GM04503 (cell line): ENCODE measurements around the gene GABRR2.

ENCODE experiments used
- DNase-seq: peaks from one replicate; pipeline ENCODE4 v3.0.0-alpha.2; 2012; ENCODE audit warnings: low read depth

Gene GABRR2

GRCh38 chr6:89290401-89291155, 24.5 kb downstream of the GABRR2 start:
- DNase-seq: no peak

- DNase-seq: no peak
Observed at GRCh38 chr6:89289710-89290109, 25.4 kb downstream of the GABRR2 start.

- DNase-seq: no peak
Observed at GRCh38 chr6:89287351-89288028, 27.6 kb downstream of the GABRR2 start.

- DNase-seq: no peak
Observed at GRCh38 chr6:89286516-89286915, 28.6 kb downstream of the GABRR2 start.

DNA sequence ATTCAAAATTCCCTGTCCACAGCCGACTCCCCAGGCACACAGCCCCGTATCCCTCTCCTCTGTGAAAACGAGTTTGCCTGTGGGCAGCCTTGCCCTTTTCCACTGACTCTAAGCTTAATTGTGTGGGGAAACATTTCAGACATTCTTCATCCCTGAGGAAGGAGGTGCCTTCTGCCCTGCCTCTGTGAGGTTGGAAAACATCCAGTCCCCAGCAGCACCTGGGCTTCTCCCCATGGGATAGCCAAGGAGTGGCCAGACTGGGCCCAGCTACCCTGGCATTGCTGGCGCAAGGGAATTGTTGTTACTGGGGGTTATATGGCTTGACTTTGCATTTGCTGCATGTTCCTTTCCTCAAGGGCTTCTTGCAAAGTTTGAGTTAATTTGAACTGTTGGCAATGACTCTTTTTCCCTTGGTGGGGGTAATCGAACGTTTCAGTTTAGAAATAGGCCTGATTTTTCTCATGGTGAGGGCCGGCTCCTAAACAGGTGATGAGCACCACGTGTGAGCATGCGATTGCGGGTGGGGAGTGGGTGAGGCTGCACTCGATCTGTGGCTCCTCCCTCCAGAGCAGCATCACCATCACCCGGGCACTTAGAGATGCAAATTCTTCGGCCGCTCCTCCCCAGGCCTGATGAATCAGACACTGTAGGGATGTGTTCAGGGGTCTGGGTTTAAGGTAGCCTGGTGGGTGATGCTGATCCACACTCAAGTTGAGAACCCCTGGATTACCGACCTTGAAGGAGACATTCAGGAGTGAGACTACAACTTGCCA, 29.9 kb downstream of the GABRR2 start:
- no peak for DNase-seq

- DNase-seq: no peak
Observed at GRCh38 chr6:89284081-89284480, 31.0 kb downstream of the GABRR2 start.

DNA sequence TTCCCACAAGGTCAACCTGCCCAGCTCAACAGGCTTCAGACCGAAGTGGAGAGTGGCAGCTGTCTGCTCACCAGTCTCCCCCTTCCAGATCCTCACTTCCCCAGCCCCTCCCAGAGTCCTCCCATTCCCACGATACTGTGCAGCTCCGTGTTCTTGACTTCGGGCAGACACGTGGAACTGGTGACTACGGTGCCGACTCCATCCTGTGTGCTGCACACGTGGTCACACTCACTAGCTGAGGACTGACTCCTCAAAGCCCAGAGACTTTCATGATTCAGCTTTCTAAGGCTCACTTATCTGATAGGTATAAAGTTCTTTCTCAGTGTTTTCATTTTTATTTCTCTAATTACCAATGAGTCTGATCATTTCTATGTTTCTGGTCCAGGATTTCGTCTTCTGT, 32.4 kb downstream of the GABRR2 start:
- no peak for DNase-seq

DNA sequence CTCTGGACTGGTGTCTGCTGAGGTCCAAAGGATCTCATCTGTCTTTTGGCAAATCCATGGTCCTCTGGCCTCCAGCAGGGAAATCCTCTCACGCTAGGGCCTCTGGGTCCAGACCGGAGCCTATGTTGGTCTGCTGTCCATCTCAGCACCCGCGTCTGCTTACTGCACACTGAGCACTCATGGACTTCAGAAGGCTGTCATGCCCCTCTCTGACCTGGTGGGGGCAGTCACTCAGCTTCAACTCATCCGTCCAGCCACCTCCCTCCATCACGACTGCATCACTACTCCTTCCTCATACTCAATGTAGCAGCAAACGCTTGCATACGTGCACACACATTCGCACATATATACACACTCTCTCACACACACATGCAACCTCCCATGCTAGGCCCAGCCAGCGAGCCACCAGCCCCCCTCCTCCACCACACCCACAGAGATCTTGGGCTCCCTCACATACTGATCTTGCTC, 33.3 kb downstream of the GABRR2 start:
- no peak for DNase-seq

DNA sequence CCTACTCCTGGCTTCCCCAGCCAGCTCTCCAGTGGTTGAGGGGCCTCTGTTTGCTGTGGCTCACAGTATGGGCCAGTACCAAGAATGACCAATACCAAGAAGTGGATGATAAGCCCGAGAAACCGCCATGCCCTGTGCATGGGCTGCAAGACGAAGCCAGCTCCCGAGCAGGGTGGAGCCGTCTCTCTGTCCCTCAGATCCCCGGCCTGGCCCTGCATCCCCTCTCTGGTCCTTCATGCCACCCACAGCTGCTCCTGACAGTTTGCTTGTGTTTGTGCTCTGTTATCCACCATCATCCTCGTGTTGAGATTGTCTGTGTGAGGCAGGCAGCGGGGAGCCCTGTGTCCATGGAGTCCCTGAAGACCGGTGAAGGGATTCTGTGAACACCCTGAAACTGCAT, 36.1 kb downstream of the GABRR2 start:
- DNase-seq: no peak

- DNase-seq: no peak
Observed at GRCh38 chr6:89275900-89276299, 39.2 kb downstream of the GABRR2 start.

DNA sequence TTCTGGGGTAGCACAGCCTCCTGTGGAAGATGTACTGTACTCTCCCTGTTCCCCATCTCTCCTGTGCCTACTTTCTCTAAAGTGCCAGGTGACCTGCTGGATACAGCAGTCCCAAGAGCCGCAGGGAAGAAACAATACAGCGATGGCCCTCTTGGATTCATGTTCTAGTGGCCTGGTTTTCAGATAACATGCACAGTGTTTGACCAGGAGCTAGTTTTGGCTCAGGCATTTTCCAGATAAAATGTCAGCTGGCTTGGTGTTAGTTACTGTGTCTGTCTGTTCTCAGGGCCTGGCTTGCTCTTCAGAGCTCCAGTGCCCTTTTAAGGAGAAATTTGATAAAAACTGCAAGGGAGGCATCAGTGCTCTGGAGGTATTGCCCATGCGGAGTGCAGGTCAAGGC, 41.3 kb downstream of the GABRR2 start:
- DNase-seq: no peak

GRCh38 chr6:89272596-89272995, 42.5 kb downstream of the GABRR2 start:
- DNase-seq: no peak

DNA sequence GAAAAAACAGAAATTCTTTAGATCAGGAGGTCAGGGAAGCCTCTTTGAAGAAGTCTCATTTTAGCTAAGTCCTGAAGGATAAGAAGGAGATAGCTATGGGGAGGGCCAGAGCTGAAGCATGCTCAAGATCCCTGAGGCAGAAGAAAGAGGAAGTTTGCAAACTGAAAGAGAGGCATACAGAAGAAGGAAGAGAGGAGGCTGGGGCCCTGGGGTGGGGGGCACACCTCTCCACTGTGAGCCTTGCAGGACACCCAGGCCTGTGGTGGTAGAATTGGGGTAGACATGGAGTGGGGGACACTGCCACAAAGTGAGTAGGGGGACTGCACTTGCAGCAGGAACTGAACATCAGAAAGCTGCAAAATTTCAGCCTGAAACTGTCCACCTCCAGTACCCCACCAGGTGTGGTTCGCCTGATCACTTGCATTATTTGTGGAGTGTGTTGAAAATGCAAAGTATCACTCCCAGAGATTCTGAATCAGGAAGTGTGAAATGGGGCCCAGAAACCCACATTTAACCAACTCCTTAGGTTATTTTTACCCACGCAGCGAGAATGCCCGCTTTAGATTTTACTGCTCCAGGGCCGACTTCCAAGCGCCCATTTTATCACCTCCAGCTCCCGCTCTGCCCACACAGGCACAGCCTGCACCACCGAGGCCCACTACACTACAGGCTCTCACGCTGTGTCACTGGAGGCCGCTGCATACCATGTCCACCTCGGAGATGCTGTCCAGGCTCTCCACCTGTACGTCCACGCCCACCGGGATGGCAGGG, 44.0 kb downstream of the GABRR2 start:
- DNase-seq: no peak

DNA sequence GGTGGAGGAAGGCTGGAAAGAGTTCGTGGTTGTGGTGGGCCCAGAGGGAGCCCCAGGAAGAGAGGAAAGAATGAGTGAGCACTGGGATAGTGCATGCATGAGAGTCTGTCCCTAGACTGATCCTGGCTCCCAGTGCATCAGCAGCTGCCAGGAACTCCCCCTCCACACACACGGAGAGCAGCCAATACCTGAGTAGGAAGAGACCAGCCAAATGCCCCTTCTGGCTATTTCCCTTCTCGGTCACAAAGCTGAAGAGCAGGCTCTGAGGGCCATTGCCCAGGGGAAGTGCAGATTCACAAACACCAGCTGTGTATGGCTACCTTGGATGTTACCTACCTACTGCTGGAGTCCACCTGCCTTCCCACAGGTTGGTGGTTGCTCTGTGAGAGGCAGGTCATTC, 45.1 kb downstream of the GABRR2 start:
- DNase-seq: no peak

GRCh38 chr6:89269252-89269651, 45.8 kb downstream of the GABRR2 start:
- DNase-seq: no peak

DNA sequence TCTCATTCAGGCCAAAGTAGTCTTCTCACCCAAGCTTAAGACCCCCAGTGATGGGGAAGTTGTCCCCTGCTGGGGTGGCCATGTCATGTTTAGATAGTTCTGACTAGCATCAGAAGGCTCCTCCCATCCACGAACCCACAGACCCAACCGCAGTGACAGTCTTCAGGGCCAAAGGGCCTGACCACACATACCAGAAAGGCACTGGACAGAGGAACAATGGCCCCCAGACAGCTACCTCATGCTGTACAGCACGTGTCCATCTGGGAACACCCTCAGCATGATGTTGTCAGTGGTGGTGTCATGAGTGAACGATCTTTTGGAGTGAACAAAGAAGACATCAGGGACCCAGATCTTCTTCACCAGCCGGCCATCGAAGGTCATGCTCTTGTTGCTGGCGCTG, 46.3 kb downstream of the GABRR2 start:
- no peak for DNase-seq

GRCh38 chr6:89267918-89268317, 47.2 kb downstream of the GABRR2 start:
- DNase-seq: no peak

DNA sequence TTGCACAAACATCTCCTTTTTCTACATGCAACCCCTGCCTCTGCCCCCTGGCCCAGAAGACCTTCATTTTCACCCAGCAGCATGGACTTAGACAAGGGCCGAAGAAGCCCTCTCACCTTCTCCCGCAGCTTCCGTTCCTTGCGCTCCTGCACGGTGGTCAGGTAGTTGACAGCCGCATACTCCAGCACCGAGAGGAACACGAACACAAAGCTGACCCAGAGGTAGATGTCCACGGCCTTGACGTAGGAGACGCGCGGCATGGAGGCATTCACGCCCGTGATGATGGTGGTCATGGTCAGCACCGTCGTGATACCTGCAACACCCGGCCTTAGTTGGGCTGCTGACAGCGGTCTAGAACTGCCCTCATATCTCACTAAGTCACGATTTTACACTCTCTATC, 50.8 kb downstream of the GABRR2 start:
- DNase-seq: no peak

DNA sequence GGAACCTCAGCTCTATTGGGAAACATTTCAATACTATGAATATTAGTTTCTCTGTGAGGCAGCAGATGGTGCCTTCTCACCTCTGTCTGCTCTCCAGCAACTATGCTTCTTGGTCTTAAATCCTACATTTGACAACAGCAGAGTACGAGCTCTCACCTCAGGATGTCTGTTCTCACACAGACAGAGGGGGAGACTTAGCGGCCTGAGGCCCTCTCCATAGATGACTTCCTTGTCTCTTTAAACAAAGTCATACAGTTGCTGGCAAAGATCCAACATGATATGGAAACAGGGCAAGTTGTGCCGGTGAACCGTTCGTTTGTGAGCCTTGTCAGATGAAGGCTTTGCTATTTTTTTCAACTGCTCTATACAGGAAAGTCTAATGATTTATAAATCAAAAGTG, 54.3 kb downstream of the GABRR2 start:
- no peak for DNase-seq

GRCh38 chr6:89260310-89260709, 54.8 kb downstream of the GABRR2 start:
- DNase-seq: no peak

GRCh38 chr6:89258912-89259311, 56.2 kb downstream of the GABRR2 start:
- no peak for DNase-seq

GRCh38 chr6:89257781-89258180, 57.3 kb downstream of the GABRR2 start:
- no peak for DNase-seq
